Measurements from ENCODE around the gene COMMD9.

The COMMD9 gene

DNA sequence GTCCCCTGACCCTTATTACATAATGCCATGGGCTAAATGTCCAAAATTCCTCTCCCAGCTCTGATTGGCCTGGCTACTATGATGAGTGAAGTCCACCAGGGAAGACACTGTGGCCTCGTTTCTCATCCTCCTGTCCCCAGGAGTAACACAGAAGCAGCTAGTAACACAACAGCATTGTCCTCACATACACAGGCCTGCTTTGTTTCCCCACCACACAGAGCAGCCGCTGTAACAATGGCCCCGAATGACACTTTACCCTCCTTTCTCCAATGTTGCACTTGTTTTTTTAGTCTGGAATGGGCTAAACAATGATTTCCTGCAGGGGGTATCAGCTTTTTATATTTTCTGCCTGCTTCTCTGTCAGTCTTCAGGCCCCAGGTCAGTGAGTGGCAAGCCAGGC lies 6.7 kb upstream of the COMMD9 start, which contains the start of gene PRR5L:
PRR5L (plus strand) TSS at position 363 of the 400 bp plus-strand sequence. CDS start 104,834 bp downstream, outside the sequence.
- DNase-seq = no peak

DNA sequence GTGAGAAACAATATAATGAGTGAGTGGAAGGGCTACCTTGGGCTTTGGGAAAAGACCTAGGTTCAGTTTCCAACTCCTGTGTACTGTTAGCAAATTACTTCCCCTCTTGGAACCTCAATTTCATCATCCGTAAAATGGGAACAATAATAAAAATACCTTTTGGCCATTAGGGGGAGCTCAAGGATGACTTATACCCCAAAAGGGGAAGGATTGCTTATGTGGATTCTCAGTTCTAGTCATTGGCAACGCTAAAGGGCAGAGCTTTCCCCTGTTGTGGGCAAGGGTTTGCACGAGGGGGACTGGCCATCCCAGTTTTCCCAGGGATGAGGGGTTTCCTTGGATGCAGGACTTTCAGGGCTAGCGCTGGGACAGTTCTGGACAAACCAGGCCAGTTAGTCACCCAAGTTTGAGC lies 3.1 kb upstream of the COMMD9 start:
- peak; percentile 7 for DNase-seq

DNA sequence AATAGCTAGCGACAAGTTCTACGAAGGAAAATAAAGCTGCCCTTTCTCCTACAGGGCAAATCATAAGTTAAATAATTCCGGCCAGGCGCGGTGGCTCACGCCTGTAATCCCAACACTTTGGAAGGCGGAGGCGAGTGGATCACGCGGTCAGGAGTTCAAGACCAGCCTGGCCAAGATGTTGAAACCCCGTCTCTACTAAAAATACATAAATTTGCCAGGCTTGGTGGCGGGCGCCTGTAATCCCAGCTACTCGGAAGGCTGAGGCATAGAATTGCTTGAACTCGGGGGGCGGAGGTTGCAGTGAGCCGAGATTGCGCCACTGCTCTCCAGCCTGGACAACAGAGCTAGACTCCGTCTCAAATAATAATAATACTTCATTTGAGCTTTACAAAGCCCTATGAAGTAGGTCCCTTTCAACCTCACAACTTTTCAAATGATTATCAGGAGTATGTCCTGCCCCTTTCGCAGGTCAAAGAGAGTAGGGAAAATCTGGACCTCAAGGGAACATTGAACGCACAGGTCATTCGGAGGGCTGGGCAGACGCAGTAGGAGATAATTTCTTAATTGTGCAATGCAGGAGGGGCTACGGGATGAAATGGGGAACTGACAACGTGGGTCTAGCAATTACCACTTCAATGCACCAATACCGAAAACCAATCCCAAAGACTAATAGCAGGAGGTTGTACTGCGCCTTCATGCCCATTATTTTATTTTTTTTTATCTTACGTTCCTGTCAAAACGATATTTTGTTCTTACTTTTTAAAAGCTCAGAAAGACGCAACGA lies 590 bp downstream of the COMMD9 start:
- DNase-seq = no peak

DNA sequence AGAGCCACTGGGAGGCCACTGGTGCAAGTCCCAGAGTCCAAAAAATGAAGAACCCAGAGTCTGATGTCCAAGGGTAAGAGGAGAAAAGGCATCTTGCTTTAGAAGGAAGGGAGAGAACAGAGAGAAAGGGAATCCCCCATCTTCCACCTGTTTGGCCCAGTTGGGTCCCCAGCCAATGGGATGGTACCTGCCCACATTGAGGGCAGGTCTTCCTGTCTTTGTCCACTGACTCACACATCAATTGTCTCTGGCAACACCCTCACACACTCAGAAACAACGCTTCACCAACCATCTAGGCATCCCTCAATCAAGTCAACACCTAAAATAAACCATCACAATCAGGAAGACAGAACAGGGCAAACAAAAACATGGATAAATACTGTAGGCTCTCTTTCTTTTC lies 6.3 kb downstream of the COMMD9 start:
- DNase-seq = no peak

DNA sequence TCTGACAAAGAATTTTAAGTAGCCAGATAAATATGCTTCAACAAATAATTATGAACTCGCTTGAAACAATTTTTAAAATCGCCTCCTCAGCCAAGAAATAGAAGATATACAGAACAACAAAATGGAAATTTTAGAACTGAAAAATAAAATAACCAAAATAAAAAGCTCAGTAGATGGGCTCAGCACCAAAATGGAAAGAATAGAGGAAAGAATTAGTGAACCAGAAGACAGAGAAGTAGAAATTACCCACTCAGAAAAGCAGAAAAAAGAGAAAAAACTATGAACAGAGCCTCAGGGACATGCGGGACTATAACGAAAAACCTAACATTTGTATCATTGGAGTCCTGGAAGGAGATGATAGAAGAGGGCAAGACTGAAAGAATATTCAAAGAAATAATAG lies 7.4 kb downstream of the COMMD9 start:
- DNase-seq = no peak

DNA sequence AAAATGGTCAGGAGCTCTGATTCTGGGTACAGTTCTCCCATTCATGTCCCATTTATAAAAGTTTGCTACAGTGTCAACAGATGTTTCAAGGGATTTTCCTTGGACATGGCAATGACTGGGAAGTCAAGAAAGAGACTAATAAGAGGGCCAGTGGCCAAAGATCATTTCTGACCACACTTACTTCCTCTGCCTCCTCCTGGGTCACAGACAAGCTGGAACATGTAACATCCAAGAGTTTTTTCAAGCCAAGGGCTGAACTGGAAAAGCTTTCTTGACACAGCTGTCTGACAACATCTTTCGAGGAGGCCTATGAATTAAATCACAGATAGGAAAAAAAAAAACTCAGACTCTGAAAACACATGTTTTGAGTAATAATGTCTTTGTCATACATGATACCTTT lies 8.7 kb downstream of the COMMD9 start:
- no peak for DNase-seq

DNA sequence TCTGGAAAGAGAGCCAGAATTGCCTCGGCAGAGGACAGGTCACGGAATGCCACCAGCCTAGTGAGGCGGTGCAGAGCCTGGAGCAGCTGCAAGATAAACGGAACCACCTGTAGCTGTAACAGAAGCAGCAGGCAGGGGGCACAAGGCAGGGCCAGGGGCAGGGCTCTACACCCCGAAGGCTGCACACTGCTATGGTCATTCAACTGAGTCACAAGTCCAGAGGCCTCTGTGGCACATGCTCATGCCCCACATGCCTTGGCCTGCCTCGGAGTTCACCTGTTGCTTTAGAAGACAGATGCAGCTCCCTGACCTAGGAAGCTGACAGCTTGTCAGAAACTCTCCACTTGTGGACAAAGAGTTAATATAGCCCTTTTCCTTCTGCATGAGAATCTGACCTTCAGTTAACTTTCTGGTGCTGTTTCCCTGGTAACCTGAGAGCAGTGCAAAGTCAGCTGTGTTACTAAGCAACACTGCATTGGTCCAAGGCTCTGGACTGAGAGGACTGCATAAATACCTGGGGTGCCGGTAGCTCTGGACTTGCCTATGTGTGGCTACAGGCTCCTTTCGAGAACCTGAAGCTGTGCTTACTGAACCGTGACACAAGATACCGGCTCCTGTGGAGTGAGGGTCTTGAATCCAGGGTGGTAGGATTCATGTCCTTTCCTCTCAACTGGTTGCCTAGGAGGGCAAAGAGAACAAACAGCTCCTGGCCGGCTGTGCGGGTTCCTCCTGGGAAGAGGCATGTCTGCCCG lies 10.5 kb downstream of the COMMD9 start:
- peak; percentile 58 for DNase-seq

DNA sequence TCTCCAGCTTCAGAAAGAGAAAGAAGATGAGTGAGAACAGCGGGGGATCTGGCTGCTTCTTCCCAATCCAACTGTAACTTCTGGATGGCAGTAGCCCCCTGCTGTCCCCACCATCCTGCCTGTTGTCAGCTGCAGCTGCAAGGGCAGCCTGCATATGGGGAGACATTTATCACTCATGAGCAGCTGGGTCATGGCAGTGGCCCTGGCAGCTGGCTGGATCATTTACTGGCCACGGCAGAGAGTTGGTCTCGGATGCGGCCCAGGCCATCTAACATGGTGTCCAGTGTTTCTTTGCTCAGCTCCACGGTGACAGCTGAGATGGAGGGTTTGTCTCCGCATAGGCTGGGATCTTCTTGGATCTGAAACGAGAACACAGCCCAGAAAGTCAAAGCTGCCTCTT lies 14.8 kb downstream of the COMMD9 start:
- no peak for DNase-seq

DNA sequence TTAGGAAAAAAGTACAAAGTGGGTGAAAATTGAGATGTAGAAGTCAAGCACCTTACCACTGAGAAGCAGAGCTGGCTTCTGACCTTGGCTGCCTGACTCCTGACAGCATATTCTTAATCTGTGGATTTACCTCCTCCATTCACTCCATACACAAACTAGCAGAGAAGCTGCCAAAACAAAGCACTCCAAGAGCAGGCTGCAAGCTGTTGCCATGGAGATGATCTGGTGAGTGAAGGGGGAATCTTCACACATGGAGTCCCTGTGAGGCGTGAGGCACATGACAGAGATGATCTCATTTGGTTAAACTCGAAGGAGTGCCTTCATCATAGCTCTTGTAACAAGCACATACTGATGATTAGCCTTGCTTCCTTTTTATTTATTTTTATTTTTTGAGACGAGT lies 16.1 kb downstream of the COMMD9 start:
- DNase-seq = peak; percentile 34

DNA sequence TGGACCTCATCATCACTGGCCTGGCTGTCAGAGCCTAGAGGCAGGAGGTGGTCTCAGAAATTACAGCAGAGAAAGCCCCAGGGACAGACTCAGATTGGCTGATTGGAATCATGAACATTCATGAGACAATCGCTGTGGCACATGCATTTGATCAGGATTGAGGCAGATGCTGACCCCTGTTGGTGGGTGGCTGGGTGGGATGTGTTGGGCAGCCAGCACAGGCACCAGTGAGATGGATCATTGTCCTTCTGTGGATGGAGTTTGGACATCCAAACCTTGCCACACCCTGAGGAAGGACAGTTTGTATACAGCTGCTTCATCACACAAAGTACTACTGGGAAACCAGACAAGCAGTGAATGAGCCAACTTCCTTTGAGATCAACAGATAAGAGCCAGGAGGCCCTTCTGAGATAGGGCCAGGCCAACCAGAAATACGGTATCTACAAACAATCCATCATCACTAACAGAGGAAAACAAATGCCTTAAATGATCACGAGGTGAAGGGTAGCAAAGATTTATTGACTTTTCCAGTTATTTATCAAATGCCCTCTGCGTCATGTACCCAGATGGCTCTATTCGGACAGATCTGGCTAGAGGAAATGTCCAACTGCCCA lies 17.3 kb downstream of the COMMD9 start:
- no peak for DNase-seq

DNA sequence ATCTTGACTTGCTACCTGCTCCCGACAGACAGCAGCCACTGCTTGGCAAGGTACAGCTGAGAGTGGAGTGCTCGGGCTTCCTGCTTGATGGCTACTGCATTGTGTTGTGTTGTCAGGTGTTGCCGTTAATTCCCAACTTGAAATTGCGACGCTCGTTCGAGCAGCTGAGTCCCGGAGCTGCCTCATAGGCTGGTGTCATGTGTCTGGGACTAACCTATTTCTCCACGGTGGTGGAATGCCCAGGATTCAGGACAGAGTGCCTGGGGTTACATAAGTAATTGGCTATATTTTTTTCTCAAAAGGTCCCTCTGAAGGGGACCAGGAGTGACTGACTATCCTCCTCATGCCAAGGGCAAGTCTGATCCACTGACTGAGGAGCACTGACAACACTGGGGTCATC lies 18.5 kb downstream of the COMMD9 start:
- DNase-seq = no peak

DNA sequence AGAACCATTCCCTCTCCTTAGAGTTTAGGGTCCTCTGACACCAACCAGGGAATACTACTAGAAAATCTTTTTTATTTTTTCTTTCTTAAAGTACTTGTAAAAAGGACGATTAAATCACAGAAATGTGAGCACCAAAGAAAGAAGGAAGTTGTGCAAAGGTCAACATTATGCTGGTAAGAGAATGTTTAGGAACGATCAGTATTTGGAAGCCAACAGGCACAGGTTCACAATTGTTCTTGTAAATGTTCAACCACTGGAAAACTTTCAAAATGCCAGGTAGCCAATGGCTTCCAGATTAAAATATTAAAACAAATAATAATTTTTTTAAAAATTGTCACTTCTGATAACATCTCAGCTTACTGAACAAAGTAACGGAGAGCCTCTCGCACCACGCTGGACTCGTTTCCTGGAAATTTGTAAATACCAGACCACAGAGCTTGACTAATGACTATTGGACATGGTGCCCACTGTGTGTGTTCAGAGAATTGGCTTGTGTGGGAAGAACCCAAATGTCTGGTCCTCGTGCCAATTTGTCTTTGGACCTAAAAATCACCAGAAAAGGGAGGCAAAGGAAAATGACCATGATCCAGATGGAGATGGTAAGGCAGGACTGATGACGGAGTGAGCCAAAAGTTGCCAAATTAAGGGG lies 20.8 kb downstream of the COMMD9 start:
- DNase-seq = no peak

DNA sequence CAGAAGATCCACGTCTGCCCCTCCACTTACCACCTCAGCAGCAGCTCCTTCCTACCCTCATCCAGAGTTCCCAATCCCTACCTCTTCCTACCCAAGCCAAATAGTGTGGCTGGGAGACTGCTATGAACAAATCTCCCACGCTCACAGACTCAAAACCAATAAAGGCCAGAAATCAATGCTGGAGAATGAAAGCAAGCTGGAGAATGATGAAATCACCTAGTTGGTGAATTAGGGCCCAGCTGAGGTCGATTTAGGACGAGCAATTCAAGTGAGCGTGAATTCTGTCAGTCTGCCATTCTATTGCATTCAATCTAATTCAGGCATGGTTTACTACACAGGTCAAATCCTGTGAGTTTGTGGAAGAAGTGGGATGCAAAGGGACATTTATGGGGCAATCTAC lies 22.5 kb downstream of the COMMD9 start:
- DNase-seq = no peak

DNA sequence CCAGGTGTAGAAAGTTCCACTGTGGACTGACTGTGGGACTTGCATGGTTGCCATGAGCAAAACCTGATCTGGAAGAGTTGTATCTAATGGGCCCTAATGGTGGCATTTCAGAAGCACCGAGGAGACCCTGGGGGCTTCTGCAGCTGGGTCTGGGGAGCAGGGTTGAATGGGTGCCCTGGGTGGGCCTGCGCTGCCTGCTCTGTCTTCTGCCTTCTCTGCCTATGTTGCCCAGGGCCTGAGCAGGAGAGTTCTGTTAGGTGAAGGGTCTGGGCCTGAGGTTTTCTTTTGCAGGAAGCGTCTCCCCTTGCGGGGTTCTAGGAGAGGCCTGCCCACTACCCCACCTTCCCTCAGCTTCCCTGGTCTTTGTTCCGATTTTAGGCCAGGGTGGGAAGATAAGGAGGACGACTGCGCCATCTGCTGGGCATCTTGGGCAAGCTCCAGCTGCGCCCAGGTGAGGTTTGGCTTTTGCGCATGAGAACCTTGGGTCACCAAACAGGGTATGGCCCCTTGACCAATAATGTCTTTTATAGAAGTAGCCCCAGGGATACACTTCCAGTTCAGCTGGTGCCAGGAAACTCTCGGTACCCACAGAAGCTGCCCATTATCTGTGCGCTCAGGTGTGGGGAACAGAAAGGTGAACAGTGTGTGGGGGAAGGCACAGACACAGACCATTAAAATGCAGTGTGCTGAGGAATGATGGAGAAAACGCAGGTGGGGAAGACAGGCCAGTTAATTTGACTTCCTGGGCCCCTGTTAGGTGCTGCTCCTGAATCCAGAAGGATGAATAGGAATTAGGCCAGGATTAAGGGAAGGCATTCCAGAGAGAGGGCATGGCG lies 23.2 kb downstream of the COMMD9 start:
- peak; percentile 48 for DNase-seq

DNA sequence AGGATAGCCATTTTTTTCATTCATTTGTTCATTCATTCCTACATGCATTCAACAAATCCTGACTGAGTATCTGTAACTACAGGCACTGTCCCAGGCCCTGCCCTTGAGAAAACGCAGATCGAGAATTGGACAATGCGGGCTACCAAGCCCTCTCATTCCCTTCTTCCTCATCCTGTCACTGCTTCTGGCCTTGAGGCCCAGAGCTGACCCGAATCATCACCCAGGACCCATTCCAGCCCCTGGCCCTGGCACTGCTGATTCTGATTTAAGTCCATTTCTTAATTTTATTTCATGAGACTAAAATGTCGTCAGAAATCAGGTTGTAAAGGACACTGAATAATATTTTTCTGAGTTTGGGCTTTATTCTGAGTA lies 24.3 kb downstream of the COMMD9 start:
- DNase-seq = no peak

DNA sequence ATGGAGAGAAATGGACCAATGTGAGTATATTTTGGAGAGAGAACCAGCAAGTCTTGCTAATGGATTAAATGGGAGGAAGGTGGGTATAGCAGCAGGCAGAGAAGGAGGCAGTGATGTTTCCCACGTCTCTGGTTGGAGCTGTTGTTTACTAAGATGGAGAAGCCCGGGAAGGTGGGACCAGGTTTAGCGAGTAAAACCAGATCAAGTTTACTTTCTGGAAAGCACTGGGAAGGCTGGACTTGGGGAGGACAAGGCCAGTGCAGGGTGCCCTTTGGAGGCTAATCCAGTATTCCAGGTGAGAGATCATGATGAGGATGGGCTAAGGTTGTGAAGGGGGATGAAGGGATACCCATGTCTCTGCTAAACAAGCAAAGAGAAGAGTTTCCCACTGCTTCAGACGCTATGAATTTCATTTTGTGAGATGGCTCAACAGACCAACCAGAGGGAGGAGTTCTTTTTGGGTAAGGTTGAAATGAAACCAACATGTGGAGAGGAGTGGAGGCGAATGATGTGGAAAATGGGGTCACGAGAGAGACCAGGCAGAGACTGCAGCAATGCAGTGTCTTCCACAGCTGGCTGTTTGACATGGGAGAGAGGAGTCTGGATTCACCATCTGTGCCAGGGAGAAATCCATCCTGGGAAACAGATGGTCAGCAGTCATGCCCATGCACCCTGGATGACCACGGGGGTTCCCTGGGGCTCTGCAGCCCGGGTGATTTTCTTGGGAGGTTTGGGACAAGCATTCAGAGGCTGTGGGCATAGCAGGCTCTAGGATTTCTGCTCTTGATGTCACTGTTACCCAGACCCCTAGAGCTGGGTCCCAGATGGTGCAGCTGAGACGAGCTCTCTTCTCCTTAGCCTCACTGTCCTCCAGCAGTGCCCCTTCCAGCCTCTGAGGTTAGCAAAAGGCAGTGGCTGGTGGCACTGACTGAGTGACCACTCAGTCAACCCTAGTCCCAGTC lies 24.9 kb downstream of the COMMD9 start:
- DNase-seq = no peak

DNA sequence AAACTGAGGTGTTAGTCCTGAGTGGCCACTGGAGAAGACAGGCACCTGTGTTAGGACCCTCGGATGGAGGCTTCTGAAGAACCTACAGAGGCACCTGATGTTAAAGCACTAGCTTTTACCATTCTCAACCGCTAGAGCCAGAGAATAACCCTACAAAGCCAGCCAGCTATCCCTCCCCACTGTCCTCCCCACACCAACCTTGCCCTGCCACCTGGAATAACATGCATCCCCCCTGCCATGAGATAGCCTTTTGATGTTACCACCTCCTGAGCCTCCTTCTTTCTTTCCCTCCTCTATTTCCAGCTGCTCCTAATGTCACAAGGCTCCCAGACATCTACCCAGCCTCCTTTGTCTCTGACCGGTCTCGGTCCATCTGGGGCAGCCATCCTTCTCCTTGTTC lies 28.1 kb downstream of the COMMD9 start:
- DNase-seq = no peak

DNA sequence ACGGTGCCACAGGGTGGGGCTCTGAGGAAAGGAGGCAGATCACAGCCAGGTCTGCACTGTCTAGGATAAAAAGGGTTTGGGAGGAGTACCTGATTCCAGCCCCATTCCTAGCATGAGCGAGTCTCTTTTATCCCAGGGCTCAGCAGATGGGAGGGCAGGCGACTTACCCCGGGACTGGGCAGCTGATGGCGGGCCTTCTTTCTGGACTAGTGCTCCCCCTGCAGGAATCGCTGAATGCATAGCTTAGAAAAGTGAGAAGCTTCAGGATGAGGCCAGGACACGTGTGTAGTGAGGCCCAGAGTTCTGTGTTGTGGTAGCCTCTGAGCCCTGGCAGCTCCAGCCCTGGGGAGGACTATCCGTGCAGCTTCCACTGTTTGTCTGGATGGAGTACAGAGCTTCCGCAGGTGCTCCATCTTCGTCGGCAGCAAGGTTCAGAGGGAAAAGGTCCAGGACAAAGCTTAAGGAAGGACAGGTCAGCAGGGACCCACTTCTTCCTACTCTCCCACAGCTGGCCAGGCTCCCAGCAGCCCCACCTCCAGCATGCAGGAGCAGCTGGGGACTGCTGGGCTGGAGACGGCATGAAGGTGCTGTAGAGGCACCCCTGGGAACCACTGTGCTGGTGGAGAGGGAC lies 30.4 kb downstream of the COMMD9 start:
- DNase-seq = no peak

DNA sequence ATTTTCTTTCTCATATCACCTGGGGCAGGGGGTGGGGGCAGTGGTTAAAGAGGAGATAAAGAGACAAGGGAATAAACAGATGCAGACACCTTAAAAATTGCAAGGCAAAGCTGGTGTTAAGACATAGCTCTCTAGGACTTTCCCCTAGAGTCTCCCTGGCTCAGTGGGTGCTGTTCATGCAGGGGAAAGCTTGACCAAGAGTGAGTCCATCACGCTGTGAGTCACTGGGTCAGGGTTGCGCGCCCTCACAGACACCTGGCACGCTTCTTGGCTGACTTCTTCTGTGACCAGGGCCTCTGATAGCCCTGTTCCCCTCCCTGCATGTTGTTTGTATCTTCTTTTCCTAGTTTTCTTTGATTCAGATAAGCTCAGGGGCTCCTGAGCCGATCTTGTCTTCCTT lies 31.9 kb downstream of the COMMD9 start:
- DNase-seq = no peak

DNA sequence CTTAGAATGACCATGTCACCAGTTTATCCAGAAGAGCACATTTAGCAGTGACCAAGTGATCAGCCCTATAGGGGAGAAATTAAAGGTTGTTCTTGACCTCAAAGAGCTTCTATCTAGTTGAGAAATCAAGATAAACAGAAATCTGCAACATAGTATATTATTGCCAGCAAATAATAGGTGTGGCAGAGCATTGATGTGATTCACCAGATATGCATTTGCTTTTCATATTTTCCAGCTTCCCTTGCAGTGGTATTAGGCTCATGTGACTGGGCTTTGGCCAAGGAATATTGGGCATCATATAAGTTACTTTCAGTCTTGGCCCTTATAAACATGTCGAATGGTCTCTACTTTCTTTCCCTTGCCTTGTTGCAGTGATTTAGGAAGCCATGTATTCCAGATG lies 34.5 kb downstream of the COMMD9 start:
- DNase-seq = no peak

DNA sequence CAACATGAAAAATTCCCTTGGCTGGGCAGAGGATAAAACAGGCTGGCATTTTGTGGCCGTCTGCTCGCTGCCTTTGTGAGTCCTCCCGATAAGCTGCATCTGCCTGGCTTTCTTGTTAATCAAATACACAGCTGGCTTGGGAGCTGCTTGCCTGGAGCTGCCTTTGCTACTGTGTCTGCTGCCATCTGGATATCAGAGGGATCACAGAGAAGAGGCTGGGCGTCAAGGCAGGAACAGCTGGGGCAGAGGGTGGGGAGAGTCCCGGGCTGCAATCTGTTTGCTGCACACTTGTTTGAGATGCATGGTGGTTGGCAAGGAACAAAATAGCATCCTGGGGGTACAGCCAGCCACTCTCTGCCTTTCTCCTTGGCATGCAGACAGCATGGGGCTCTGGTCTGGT lies 36.0 kb downstream of the COMMD9 start:
- DNase-seq = peak; percentile 54
